ENCODE results near the gene ASTL. TPM values are rescaled to one million over a fixed set of nuclear protein-coding genes. Genes with fewer than 3 reads are reported as not detected.
A peak's percentile ranks its signal among the peaks of the same experiment; 100 is the strongest.

The ASTL gene
- total RNA-seq, 1 experiment from 2014 or later, result 0.18 TPM

DNA sequence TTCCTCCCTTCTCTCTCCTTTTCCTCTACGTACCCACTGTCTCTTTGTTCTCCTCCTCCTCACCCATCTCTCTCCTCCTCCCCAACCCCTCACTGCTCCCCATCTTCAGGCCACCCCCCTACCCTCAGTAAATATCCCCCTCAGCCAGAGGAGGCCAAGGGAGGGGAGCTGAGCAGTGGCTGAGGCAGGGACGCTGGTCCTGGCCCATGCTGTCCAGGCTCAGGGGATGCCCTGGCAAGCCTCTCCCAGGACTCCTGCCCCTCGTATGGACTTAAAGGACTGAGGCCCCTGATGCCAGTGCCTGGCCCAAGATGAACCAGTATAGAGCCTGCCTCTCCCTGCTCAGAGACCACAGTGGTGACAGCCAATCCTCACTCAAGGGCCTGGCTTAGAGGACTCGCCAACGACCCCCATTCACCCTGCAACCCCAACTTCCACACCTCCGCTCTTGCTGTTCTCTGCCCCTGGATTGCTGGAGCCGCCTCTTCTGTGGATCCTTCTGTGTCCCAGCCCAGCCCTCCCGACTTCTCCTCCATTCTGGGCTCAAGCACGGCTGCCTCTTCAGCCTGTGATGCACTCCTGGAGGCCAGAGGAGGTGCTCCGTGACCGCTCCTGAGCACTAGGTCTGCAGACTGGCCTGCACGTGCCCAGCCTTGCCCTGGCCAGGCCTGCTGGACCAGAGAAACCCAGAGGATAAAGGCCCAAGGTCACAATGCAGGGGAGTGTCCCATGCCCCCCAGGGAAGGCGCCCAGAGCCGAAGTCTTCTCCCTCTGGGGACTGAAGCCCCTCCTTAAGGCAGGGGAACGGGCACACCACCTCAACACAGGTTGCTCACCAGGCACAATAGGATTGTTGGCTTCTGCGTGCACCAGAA is 16.4 kb upstream of the ASTL start:
- BruUV-seq (replicated peaks), result no TSS peak
- no peak for DNase-seq (ENCODE audit: low read depth, low spot score)
- Histone ChIP-seq H3K4me1 (ENCODE audit: control insufficient read depth, insufficient read depth, low read length) (no peaks in the 10 kb centered on the region), H3K36me3 (ENCODE audit: control insufficient read depth, insufficient read depth, low read length) (no peaks in the 10 kb centered on the region), H3K9me3 (ENCODE audit: control insufficient read depth, insufficient read depth, low read depth, low read length) (no peaks in the 10 kb centered on the region), H3K27ac (ENCODE audit: low read length) (no peak overlapping the region), H3K4me3 (ENCODE audit: low read depth in 2 of 2, low read length in 2 of 2) (no peak overlapping the region), H3K27me3 (ENCODE audit: control insufficient read depth, insufficient read depth, low read length) (no peaks in the 10 kb centered on the region)
- intact Hi-C loops (cut with micrococcal nuclease; ENCODE audit: unreplicated experiment) (no loop called here), in situ Hi-C loops (cut with HindIII; ENCODE audit: low pct_unique_long_range_greater_than_20kb, low sequenced_read_pairs) (loop anchor here (25.0 kb wide), 1 partner anchor 108 kb away; the partner anchor contains the start of genes CIAO1 and TMEM127)
- TF ChIP-seq, protein P1, sequence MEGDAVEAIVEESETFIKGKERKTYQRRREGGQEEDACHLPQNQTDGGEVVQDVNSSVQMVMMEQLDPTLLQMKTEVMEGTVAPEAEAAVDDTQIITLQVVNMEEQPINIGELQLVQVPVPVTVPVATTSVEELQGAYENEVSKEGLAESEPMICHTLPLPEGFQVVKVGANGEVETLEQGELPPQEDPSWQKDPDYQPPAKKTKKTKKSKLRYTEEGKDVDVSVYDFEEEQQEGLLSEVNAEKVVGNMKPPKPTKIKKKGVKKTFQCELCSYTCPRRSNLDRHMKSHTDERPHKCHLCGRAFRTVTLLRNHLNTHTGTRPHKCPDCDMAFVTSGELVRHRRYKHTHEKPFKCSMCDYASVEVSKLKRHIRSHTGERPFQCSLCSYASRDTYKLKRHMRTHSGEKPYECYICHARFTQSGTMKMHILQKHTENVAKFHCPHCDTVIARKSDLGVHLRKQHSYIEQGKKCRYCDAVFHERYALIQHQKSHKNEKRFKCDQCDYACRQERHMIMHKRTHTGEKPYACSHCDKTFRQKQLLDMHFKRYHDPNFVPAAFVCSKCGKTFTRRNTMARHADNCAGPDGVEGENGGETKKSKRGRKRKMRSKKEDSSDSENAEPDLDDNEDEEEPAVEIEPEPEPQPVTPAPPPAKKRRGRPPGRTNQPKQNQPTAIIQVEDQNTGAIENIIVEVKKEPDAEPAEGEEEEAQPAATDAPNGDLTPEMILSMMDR (IDR thresholded peaks at IDR 0.05), result no peak
- TF ChIP-seq, protein P2, sequence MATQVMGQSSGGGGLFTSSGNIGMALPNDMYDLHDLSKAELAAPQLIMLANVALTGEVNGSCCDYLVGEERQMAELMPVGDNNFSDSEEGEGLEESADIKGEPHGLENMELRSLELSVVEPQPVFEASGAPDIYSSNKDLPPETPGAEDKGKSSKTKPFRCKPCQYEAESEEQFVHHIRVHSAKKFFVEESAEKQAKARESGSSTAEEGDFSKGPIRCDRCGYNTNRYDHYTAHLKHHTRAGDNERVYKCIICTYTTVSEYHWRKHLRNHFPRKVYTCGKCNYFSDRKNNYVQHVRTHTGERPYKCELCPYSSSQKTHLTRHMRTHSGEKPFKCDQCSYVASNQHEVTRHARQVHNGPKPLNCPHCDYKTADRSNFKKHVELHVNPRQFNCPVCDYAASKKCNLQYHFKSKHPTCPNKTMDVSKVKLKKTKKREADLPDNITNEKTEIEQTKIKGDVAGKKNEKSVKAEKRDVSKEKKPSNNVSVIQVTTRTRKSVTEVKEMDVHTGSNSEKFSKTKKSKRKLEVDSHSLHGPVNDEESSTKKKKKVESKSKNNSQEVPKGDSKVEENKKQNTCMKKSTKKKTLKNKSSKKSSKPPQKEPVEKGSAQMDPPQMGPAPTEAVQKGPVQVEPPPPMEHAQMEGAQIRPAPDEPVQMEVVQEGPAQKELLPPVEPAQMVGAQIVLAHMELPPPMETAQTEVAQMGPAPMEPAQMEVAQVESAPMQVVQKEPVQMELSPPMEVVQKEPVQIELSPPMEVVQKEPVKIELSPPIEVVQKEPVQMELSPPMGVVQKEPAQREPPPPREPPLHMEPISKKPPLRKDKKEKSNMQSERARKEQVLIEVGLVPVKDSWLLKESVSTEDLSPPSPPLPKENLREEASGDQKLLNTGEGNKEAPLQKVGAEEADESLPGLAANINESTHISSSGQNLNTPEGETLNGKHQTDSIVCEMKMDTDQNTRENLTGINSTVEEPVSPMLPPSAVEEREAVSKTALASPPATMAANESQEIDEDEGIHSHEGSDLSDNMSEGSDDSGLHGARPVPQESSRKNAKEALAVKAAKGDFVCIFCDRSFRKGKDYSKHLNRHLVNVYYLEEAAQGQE (IDR thresholded peaks at IDR 0.05; ENCODE audit: insufficient read depth in 1 of 2, low read depth in 2 of 2, low read length in 1 of 2), result no peak
- TF ChIP-seq SIN3A (IDR thresholded peaks at IDR 0.05; ENCODE audit: borderline replicate concordance, insufficient read depth, low read depth, low read length), result no peak
- TF ChIP-seq POLR2AphosphoS5 (IDR thresholded peaks at IDR 0.05; ENCODE audit: low read depth, low read length), result no peak
- no peak for TF ChIP-seq TCF7L2 (IDR thresholded peaks at IDR 0.05; ENCODE audit: low read depth, low read length)
- ATAC-seq, result peak; percentile 20; the same call in 1 of the 2 replicates
- ChIA-PET CTCF (interaction anchor here (0.7 kb wide), 1 partner anchor 1911 kb away, joined by 12 read pairs; no protein-coding TSS in a partner anchor), POLR2A (no interaction called here)

DNA sequence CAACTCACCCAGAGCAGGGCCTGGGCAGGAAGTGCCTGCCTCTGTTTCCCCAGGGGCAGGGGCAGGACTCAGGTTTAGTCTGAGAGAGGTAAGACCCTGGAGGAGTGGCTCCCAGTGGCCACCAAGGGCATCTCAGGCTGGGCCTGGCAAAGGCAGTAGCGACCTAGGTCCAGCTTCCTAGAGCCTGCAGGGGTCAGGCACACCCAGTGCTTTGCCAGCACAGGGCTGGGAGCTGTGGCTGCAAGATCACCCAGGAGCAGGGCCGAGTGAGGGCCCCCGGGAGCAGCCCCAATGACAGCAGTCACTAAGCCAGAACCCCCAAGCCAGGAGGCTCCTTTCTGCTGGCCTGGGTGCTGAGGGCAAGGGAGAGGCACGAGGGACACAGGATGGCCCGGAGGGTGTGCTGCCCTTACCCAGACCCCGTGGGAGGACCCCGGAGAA is 15.7 kb upstream of the ASTL start:
- in situ Hi-C loops (cut with HindIII; ENCODE audit: low pct_unique_long_range_greater_than_20kb, low sequenced_read_pairs) (loop anchor here (25.0 kb wide), 1 partner anchor 108 kb away; the partner anchor contains the start of genes CIAO1 and TMEM127), intact Hi-C loops (cut with micrococcal nuclease; ENCODE audit: unreplicated experiment) (no loop called here)
- DNase-seq (ENCODE audit: low read depth, low spot score), result no peak
- no peak overlapping the region for H3K27ac ChIP-seq (ENCODE audit: low read length)
- ChIA-PET CTCF (interaction anchor here (0.6 kb wide), 1 partner anchor 11 kb away, joined by 3 read pairs; no protein-coding TSS in a partner anchor), POLR2A (no interaction called here)
- ATAC-seq, result peak; percentile 43
- no peaks in the 10 kb centered on the region for H3K27me3 ChIP-seq (ENCODE audit: control insufficient read depth, insufficient read depth, low read length)
- no peak overlapping the region for H3K4me3 ChIP-seq (ENCODE audit: low read depth in 2 of 2, low read length in 2 of 2)
- H3K36me3 ChIP-seq (ENCODE audit: control insufficient read depth, insufficient read depth, low read length), result no peaks in the 10 kb centered on the region
- no peaks in the 10 kb centered on the region for H3K9me3 ChIP-seq (ENCODE audit: control insufficient read depth, insufficient read depth, low read depth, low read length)
- H3K4me1 ChIP-seq (ENCODE audit: control insufficient read depth, insufficient read depth, low read length), result no peaks in the 10 kb centered on the region
- no peak for TF ChIP-seq TCF7L2 (IDR thresholded peaks at IDR 0.05; ENCODE audit: low read depth, low read length)
- TF ChIP-seq, protein P2 (IDR thresholded peaks at IDR 0.05; ENCODE audit: insufficient read depth in 1 of 2, low read depth in 2 of 2, low read length in 1 of 2), result no peak
- TF ChIP-seq POLR2AphosphoS5 (IDR thresholded peaks at IDR 0.05; ENCODE audit: low read depth, low read length), result no peak
- TF ChIP-seq, protein P1 (IDR thresholded peaks at IDR 0.05), result no peak
- no peak for TF ChIP-seq SIN3A (IDR thresholded peaks at IDR 0.05; ENCODE audit: borderline replicate concordance, insufficient read depth, low read depth, low read length)
- no TSS peak for BruUV-seq (replicated peaks)

Data from Panc1 (cell line).